Caco-2 (cell line): ENCODE measurements around the gene SMIM44. TPM values are rescaled to one million over a fixed set of nuclear protein-coding genes. Genes with fewer than 3 reads are reported as not detected.

ENCODE experiments used
- BruUV-seq: library from RNA; stranded (reverse); fragments of 400-500 nt; replicated peaks from 2 replicates; lab custom pipeline; 2021; lab: Mats Ljungman, UMichigan
- CTCF ChIA-PET: fragments of 300-600 bp; sonication (Branson Sonifier 250); formaldehyde crosslinking; loops from one replicate; lab custom pipeline; 2022; ENCODE audit warnings: antibody characterized with exemption; lab: Charles Lee
- POLR2A ChIA-PET: fragments of 300-600 bp; sonication (Branson Sonifier 250); formaldehyde crosslinking; loops from one replicate; lab custom pipeline; 2022; ENCODE audit warnings: antibody characterized with exemption; lab: Charles Lee
- DNase-seq, 2 experiments: peaks; one replicate each; pipeline versions ENCODE4 v3.0.0 to v3.0.0-alpha.2; 2020 to 2022
- H3K27me3 ChIP-seq: replicated peaks from 2 replicates; pipeline ENCODE4 v1.6.0; 2011; ENCODE audit warnings: low read length; ENCODE audit not compliant: control insufficient read depth, insufficient read depth
- H3K36me3 ChIP-seq: 2 replicates; pipeline ENCODE4 v1.5.1; 2011; ENCODE audit warnings: low read length; ENCODE audit not compliant: control insufficient read depth, insufficient read depth
- H3K4me1 ChIP-seq: fragments of 250-450 bp; sonication (Bioruptor Pico); 2 replicates; pipeline ENCODE4 v1.5.1; 2020; ENCODE audit warnings: mild to moderate bottlenecking
- H3K4me3 ChIP-seq: 2 replicates; pipeline ENCODE4 v1.5.1; 2011; ENCODE audit warnings: low read depth, mild to moderate bottlenecking, control low read depth, low read length
- H3K9me3 ChIP-seq: fragments of 250-450 bp; sonication (Bioruptor Pico); 2 replicates; pipeline ENCODE4 v1.5.1; 2020; ENCODE audit warnings: mild to moderate bottlenecking, moderate library complexity
- H3K27ac Mint-ChIP-seq: one replicate; pipeline ENCODE4 v1.8.0; 2022; ENCODE audit warnings: mixed read lengths; ENCODE audit not compliant: unreplicated experiment
- H3K27me3 Mint-ChIP-seq: one replicate; pipeline ENCODE4 v1.8.0; 2022; ENCODE audit warnings: mixed read lengths; ENCODE audit not compliant: insufficient read depth, unreplicated experiment
- H3K36me3 Mint-ChIP-seq: one replicate; pipeline ENCODE4 v1.8.0; 2022; ENCODE audit warnings: mild to moderate bottlenecking, mixed read lengths; ENCODE audit not compliant: insufficient read depth, unreplicated experiment
- H3K4me1 Mint-ChIP-seq: one replicate; pipeline ENCODE4 v1.8.0; 2022; ENCODE audit warnings: low read depth, mixed read lengths; ENCODE audit not compliant: unreplicated experiment
- H3K4me3 Mint-ChIP-seq: one replicate; pipeline ENCODE4 v1.8.0; 2022; ENCODE audit warnings: mild to moderate bottlenecking, moderate library complexity, mixed read lengths; ENCODE audit not compliant: unreplicated experiment
- H3K9me3 Mint-ChIP-seq: one replicate; pipeline ENCODE4 v1.8.0; 2022; ENCODE audit warnings: mixed read lengths; ENCODE audit not compliant: unreplicated experiment
- CTCF ChIP-seq, 2 experiments: fragments of 200-600 bp in 1 of 2; IDR thresholded peaks; 1 replicate in 1 of 2; 2 replicates in 1 of 2; pipeline versions ENCODE4 v1.5.1 to v1.8.0; 2011 to 2022; ENCODE audit warnings: antibody characterized with exemption in 1 of 2, control low read depth in 1 of 2, inconsistent platforms in 1 of 2, low read depth in 1 of 2, low read length in 1 of 2, mild to moderate bottlenecking in 1 of 2, moderate library complexity in 1 of 2; ENCODE audit not compliant: insufficient read depth in 1 of 2, severe bottlenecking in 1 of 2, unreplicated experiment in 1 of 2
- intact Hi-C: fragments of 100-400 bp; cut with micrococcal nuclease; formaldehyde crosslinking; loops from one replicate; pipeline ENCODE4 v1.10.0; 2022; ENCODE audit not compliant: unreplicated experiment
- total RNA-seq: library from RNA; stranded (reverse); gene quantifications from 2 replicates; pipeline ENCODE4 v1.2.3, GENCODE V29; 2022

Gene SMIM44
- total RNA-seq, 1 experiment from 2014 or later = not detected

GRCh38 chr19:3494051-3494450 is 10.8 kb upstream of the SMIM44 start:
- no peaks in the 10 kb centered on the region for H3K9me3 Mint-ChIP-seq
- DNase-seq = peak; percentile 58 to 61
- Histone ChIP-seq H3K27me3 (no peaks in the 10 kb centered on the region), H3K9me3 (no peaks in the 10 kb centered on the region), H3K4me3 (no peak overlapping the region), H3K36me3 (no peaks in the 10 kb centered on the region), H3K4me1 (peaks cover 4% of the 10 kb centered on the region; the same call in 1 of the 2 replicates)
- TF ChIP-seq CTCF (IDR thresholded peaks at IDR 0.05; ENCODE audit: insufficient read depth in 1 of 2, low read depth in 1 of 2, low read length in 1 of 2, severe bottlenecking in 1 of 2, unreplicated experiment in 1 of 2) = no peak
- H3K4me1 Mint-ChIP-seq = peaks cover 5% of the 10 kb centered on the region
- ChIA-PET CTCF (interaction anchor here (0.5 to 1.0 kb wide), 2 partner anchors 9 to 30 kb away, joined by 3 to 4 read pairs; no protein-coding TSS in a partner anchor), POLR2A (interaction anchor here (0.5 kb wide), 1 partner anchor 75 kb away, joined by 4 read pairs; no protein-coding TSS in a partner anchor)
- peaks cover 31% of the 10 kb centered on the region for H3K36me3 Mint-ChIP-seq
- no peaks in the 10 kb centered on the region for H3K27me3 Mint-ChIP-seq
- no peak overlapping the region for H3K4me3 Mint-ChIP-seq
- H3K27ac Mint-ChIP-seq = no peak overlapping the region
- intact Hi-C loops = no loop called here
- no TSS peak for BruUV-seq

GRCh38 chr19:3493651-3494050 is 10.4 kb upstream of the SMIM44 start:
- H3K4me1 Mint-ChIP-seq = peaks cover 5% of the 10 kb centered on the region
- Histone ChIP-seq H3K36me3 (no peaks in the 10 kb centered on the region), H3K9me3 (no peaks in the 10 kb centered on the region), H3K27me3 (no peaks in the 10 kb centered on the region), H3K4me3 (no peak overlapping the region), H3K4me1 (peaks cover 3% of the 10 kb centered on the region; the same call in 1 of the 2 replicates)
- BruUV-seq = no TSS peak
- peak overlapping the region; percentile 65 for H3K27ac Mint-ChIP-seq
- H3K9me3 Mint-ChIP-seq = no peaks in the 10 kb centered on the region
- POLR2A ChIA-PET = no interaction called here
- H3K4me3 Mint-ChIP-seq = no peak overlapping the region
- no peak for DNase-seq
- TF ChIP-seq CTCF (IDR thresholded peaks at IDR 0.05; ENCODE audit: insufficient read depth in 1 of 2, low read depth in 1 of 2, low read length in 1 of 2, severe bottlenecking in 1 of 2, unreplicated experiment in 1 of 2) = no peak
- intact Hi-C loops = no loop called here
- CTCF ChIA-PET = no interaction called here
- H3K36me3 Mint-ChIP-seq = peaks cover 31% of the 10 kb centered on the region
- no peaks in the 10 kb centered on the region for H3K27me3 Mint-ChIP-seq

- BruUV-seq = no TSS peak
- POLR2A ChIA-PET = no interaction called here
- no peaks in the 10 kb centered on the region for H3K36me3 ChIP-seq
These were observed 9.7 kb upstream of the SMIM44 start for GRCh38 chr19:3492919-3493318.

More at GRCh38 chr19:3492919-3493318, 9.7 kb upstream of the SMIM44 start:
- CTCF ChIA-PET = no interaction called here
- no peak overlapping the region for H3K4me3 ChIP-seq
- intact Hi-C loops = no loop called here
- H3K9me3 ChIP-seq = no peaks in the 10 kb centered on the region
- DNase-seq = no peak
- Mint-ChIP-seq H3K36me3 (peaks cover 28% of the 10 kb centered on the region), H3K4me3 (no peak overlapping the region), H3K27me3 (no peaks in the 10 kb centered on the region), H3K27ac (peak overlapping the region; percentile 65), H3K4me1 (peaks cover 2% of the 10 kb centered on the region), H3K9me3 (no peaks in the 10 kb centered on the region)
- H3K27me3 ChIP-seq = no peaks in the 10 kb centered on the region
- no peak for TF ChIP-seq CTCF (IDR thresholded peaks at IDR 0.05; ENCODE audit: insufficient read depth in 1 of 2, low read depth in 1 of 2, low read length in 1 of 2, severe bottlenecking in 1 of 2, unreplicated experiment in 1 of 2)
- H3K4me1 ChIP-seq = no peaks in the 10 kb centered on the region
